Measurements from ENCODE around the gene IFIT1.

Gene IFIT1

GRCh38 chr10:89369156-89370105, 23.0 kb upstream of the IFIT1 start:
- H3K27ac ChIP-seq, result no peak overlapping the region
- TF ChIP-seq ZFX (IDR thresholded peaks at IDR 0.05; ENCODE audit: borderline replicate concordance), result no peak
- TF ChIP-seq, protein P1, sequence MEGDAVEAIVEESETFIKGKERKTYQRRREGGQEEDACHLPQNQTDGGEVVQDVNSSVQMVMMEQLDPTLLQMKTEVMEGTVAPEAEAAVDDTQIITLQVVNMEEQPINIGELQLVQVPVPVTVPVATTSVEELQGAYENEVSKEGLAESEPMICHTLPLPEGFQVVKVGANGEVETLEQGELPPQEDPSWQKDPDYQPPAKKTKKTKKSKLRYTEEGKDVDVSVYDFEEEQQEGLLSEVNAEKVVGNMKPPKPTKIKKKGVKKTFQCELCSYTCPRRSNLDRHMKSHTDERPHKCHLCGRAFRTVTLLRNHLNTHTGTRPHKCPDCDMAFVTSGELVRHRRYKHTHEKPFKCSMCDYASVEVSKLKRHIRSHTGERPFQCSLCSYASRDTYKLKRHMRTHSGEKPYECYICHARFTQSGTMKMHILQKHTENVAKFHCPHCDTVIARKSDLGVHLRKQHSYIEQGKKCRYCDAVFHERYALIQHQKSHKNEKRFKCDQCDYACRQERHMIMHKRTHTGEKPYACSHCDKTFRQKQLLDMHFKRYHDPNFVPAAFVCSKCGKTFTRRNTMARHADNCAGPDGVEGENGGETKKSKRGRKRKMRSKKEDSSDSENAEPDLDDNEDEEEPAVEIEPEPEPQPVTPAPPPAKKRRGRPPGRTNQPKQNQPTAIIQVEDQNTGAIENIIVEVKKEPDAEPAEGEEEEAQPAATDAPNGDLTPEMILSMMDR (IDR thresholded peaks at IDR 0.05), result peak; percentile 22; the same call in 1 of the 2 replicates

GRCh38 chr10:89371079-89371478, 21.3 kb upstream of the IFIT1 start:
- no peak overlapping the region for H3K27ac ChIP-seq
- TF ChIP-seq, protein P1 (IDR thresholded peaks at IDR 0.05), result no peak
- TF ChIP-seq ZFX (IDR thresholded peaks at IDR 0.05; ENCODE audit: borderline replicate concordance), result no peak

GRCh38 chr10:89371987-89372386, 20.4 kb upstream of the IFIT1 start:
- no peak for TF ChIP-seq ZFX (IDR thresholded peaks at IDR 0.05; ENCODE audit: borderline replicate concordance)
- TF ChIP-seq, protein P1 (IDR thresholded peaks at IDR 0.05), result no peak
- no peak overlapping the region for H3K27ac ChIP-seq

GRCh38 chr10:89373916-89374711, 18.3 kb upstream of the IFIT1 start:
- TF ChIP-seq ZFX (IDR thresholded peaks at IDR 0.05; ENCODE audit: borderline replicate concordance), result no peak
- TF ChIP-seq, protein P1 (IDR thresholded peaks at IDR 0.05), result no peak
- peak overlapping the region; percentile 59 for H3K27ac ChIP-seq

DNA sequence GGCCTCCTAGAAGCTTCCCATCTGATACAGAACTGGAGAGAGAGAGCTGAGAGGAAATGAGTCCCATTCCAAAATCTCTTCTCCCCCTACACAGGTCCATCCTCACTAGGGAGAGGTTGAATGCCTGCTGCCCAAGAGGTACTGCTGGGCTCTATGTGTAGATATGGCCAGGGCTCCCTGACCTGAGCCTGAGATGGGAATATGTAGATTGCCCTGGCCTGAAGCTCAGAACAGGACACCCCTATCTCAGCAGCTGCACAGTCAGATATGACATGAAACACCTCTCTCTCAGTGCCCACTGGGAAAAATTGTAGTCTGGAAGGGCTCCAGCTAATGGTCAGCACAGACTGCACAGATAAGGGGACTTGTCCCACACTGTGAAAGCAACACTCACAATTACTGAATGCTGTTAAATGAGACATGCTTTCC, 17.7 kb upstream of the IFIT1 start:
- H3K27ac ChIP-seq, result peak overlapping the region; percentile 59
- TF ChIP-seq, protein P1 (IDR thresholded peaks at IDR 0.05), result no peak
- TF ChIP-seq ZFX (IDR thresholded peaks at IDR 0.05; ENCODE audit: borderline replicate concordance), result no peak

GRCh38 chr10:89377705-89378637, 14.5 kb upstream of the IFIT1 start, which contains the start of gene IFIT1B:
Gene IFIT1B (plus strand): TSS chr10:89378056. CDS start chr10:89378136, 80 bp downstream.
- H3K27ac ChIP-seq, result no peak within 1 kb of the TSS
- no peak for TF ChIP-seq ZFX (IDR thresholded peaks at IDR 0.05; ENCODE audit: borderline replicate concordance)
- TF ChIP-seq, protein P1 (IDR thresholded peaks at IDR 0.05), result no peak

All from 22Rv1 (cell line).